Measurements from ENCODE around the gene ZNF740. TPM values are rescaled to one million over a fixed set of nuclear protein-coding genes. Genes with fewer than 3 reads are reported as not detected.

The ZNF740 gene
- total RNA-seq, 1 donor from 2014 or later: 46.8 TPM

DNA sequence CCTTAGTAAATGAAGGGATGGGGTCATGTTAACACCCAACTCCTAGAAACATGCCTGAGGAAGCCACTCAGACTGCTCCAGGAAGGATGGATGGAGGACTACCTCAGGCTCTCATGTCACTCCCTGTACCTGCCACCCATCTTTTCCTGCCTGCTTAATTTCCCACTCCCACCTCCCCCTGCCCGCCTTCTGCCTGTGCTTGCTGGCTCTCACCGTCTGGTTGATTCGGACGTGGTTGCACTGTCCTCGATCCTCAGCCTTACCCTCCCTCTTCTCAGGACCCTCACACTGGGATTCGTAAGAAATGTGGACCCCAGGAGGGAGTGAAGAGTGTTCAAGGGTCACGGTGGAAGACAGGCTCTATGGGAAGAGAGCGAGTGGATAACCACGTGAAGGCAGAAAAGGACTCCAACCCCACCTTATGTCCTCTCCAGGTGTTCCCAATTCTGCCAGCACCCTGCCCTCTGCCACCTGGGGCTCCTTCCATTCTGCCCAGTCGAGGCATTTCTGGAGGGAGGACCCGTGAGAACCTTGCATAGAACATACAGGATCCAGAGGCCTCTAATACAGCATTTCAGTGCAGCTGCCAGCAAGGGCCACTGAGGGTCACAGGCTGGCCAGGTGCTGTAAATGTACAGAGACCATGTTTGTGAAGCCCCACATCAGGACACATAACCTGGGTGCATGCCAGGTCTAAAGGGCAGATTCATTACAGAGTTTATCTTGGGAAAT, 13.6 kb downstream of the ZNF740 start:
- ATAC-seq (no peak), DNase-seq (no peak)
- no peaks in the 10 kb centered on the region for H3K27me3 ChIP-seq
- no peak overlapping the region for H3K4me3 ChIP-seq
- no peak overlapping the region for H3K27ac ChIP-seq
- TF ChIP-seq CTCF (IDR thresholded peaks at IDR 0.05): no peak
- H3K4me1 ChIP-seq: peaks cover 19% of the 10 kb centered on the region
- H3K9me3 ChIP-seq: no peaks in the 10 kb centered on the region
- intact Hi-C loops (cut with DNase I): no loop called here
- no peaks in the 10 kb centered on the region for H3K36me3 ChIP-seq

GRCh38 chr12:53194973-53195372, 14.5 kb downstream of the ZNF740 start:
- no peak for DNase-seq
- H3K4me3 ChIP-seq: no peak overlapping the region
- ATAC-seq: no peak
- H3K36me3 ChIP-seq: no peaks in the 10 kb centered on the region
- intact Hi-C loops (cut with DNase I): loop anchor here (5.0 kb wide), 1 partner anchor 33 kb away; no protein-coding TSS in a partner anchor
- no peaks in the 10 kb centered on the region for H3K27me3 ChIP-seq
- TF ChIP-seq CTCF (IDR thresholded peaks at IDR 0.05): no peak
- peaks cover 18% of the 10 kb centered on the region for H3K4me1 ChIP-seq
- H3K27ac ChIP-seq: no peak overlapping the region
- H3K9me3 ChIP-seq: no peaks in the 10 kb centered on the region

DNA sequence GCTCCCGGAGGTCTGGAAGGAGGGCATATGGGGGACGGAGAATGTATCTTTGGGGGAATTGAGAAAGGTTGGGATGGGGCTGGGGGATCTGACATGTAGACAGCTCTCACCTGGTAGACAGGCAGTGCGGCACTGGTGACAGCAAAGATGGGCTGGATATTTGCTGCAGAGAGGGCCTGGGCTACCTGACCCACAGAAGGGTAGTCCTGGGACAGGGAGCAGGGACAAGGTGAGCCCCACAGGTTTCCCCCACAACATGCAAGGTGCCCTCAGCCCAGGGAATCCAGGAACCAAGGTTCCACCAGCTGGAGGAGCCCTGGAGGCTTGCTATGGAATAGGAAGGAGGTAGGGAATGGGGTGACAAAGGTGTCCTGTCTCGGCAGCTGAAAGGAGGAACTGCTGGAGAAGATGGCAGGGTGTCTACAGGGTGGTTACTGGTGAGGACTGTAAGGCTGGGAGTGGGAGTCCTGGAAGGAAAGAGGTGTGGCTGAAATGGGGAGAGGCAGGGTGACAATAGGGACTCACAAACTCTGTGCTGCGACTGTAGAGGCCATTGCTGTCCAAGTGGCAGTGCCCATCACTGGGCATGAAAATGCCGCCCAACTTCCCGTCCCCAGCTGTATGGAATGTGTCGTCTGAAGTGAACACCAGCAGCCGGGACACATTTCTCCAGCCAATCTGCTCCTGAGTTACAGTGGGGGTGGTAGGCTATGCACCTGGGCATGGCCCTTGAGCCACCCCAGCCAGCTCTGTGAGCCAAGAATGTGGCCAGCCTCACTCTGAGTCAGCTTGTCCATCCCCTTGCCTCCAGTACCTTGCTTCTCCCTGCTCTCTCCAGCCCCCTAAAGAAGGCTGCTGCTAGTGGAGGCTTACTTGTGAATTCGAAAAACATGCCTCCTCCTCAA, 15.2 kb downstream of the ZNF740 start:
- ATAC-seq: peak; percentile 32
- no peak overlapping the region for H3K4me3 ChIP-seq
- no peaks in the 10 kb centered on the region for H3K27me3 ChIP-seq
- H3K9me3 ChIP-seq: no peaks in the 10 kb centered on the region
- no peak overlapping the region for H3K27ac ChIP-seq
- peaks cover 13% of the 10 kb centered on the region for H3K4me1 ChIP-seq
- no peak for DNase-seq
- TF ChIP-seq CTCF (IDR thresholded peaks at IDR 0.05): no peak
- no peaks in the 10 kb centered on the region for H3K36me3 ChIP-seq
- intact Hi-C loops (cut with DNase I): loop anchor here (5.0 kb wide), 1 partner anchor 33 kb away; no protein-coding TSS in a partner anchor

DNA sequence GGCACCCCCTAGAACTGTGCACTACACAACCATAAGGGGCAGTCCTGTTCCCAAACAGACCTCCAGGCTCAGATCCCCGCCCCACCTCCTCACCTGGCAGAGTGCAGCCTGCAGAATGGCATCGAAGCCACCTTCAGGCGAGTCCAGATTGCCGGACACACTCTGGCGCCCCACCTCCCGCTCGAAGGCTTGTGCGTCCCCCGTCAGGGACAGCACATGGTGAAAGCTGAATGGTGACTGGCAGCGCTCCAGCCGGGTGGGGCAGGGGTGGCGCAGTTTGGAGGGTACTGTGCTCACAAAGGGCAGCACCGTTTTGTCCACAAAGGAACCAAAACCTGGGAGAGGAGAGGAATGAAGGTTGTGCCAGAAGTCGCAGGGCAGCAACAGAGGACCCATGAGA, 16.0 kb downstream of the ZNF740 start:
- Histone ChIP-seq H3K4me3 (no peak overlapping the region), H3K9me3 (no peaks in the 10 kb centered on the region), H3K36me3 (no peaks in the 10 kb centered on the region), H3K27ac (no peak overlapping the region), H3K27me3 (no peaks in the 10 kb centered on the region), H3K4me1 (peaks cover 13% of the 10 kb centered on the region)
- no peak for TF ChIP-seq CTCF (IDR thresholded peaks at IDR 0.05)
- intact Hi-C loops (cut with DNase I): loop anchor here (5.0 kb wide), 1 partner anchor 34 kb away; no protein-coding TSS in a partner anchor
- DNase-seq: no peak
- no peak for ATAC-seq

GRCh38 chr12:53197011-53197640, 16.6 kb downstream of the ZNF740 start:
- no peaks in the 10 kb centered on the region for H3K27me3 ChIP-seq
- peak overlapping the region; percentile 35 for H3K4me3 ChIP-seq
- ATAC-seq (no peak), DNase-seq (no peak)
- H3K9me3 ChIP-seq: no peaks in the 10 kb centered on the region
- no peak for TF ChIP-seq CTCF (IDR thresholded peaks at IDR 0.05)
- no peak overlapping the region for H3K27ac ChIP-seq
- intact Hi-C loops (cut with DNase I): loop anchor here (5.0 kb wide), 1 partner anchor 35 kb away; no protein-coding TSS in a partner anchor
- peaks cover 13% of the 10 kb centered on the region for H3K4me1 ChIP-seq
- H3K36me3 ChIP-seq: no peaks in the 10 kb centered on the region

Data from upper lobe of right lung (tissue), 1 donor.